GM19372 (cell line): Measurements from ENCODE around the gene RORB.
A peak's percentile ranks its signal among the peaks of the same experiment; 100 is the strongest.
"Not testable (repeated sequence)": the region's sequence is repeated elsewhere in the genome, so short reads cannot be mapped to it uniquely, and the experiment has no call there.

ENCODE experiments used
- ATAC-seq: cut with Tn5 transposase; IDR thresholded peaks from one replicate; pipeline ENCODE4 v1.9.1; 2021; ENCODE audit warnings: mild to moderate bottlenecking, low read depth, moderate library complexity; ENCODE audit not compliant: unreplicated experiment

The RORB gene

DNA sequence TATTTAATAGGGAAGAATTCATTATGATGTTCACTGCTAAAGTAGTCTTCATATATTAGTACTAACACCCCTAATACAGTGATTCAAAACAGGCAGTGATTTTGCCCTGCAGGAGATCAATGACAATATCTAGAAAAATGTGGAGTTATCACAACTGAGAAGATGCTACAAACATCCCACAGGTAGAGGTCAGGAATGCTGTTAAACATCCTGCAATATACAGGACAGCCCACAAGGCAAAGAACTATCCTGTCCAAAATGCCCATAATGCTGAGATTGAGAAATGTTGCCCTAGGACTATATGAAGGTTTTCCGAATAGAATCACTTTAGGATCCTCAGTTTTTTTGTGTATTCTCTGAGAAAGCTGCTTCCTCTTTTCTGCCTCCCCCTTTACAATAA, 15.3 kb downstream of the RORB start:
- no peak for ATAC-seq

DNA sequence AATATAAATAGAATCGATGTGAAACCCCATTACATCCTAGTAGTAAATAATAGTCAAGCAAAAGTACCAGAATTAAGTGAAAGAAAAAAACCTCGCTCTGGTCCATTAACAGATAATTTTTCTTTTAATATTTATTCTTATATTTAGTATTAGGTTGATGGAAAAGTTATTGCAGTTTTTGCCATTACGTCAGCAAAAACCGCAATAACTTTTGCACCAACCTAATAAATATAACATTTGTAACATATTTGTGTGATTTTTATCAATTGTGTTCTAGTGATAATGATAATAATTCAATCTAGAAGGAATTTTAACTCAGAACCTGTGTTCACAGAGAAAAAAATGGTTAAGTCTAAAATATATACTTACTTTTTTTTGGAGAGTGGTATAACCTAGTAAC, 16.1 kb downstream of the RORB start:
- ATAC-seq = no peak

- ATAC-seq = no peak
These were observed 20.1 kb downstream of the RORB start for GRCh38 chr9:74517188-74517587.

- ATAC-seq = no peak
These were observed 22.3 kb downstream of the RORB start for GRCh38 chr9:74519419-74519818.

DNA sequence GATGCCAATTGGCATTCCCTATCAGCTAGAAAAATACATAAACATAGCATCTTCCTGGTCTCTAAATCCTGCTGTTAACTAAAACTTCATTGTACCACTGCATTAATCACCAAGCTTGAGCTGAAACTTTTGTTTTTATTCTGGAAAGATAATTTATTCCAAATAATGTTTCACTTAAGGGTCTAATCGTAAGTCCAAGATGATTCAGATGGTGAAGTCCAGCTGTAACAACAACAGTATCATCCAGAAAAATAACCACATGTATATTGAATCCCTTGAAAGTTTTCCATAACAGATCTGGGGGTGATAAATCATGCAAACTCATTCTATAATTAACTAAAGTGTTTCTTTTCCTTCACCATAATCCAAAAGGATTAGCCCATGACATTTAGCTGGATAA, 23.9 kb downstream of the RORB start:
- ATAC-seq = no peak

DNA sequence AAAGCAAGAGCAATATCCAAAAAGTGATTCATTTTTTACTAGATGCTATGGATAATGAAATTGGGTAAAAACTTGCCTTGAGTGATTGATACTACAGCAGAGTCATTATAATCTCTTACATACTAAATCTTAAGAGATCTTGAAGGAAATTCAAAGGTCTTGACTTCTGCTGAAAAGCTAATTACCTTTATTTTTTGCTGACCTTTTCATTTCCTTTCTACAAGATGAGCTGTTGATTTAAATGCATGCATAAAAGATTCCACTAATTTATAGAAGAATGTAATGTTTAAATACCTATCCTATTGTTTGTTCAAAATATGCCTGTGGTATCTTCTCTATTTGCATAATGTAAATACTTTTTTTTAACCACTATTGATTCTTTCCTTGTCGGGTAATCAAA, 27.2 kb downstream of the RORB start:
- ATAC-seq = no peak

- no peak for ATAC-seq
These were observed 29.1 kb downstream of the RORB start for GRCh38 chr9:74526215-74526614.

- no peak for ATAC-seq
These were observed 30.6 kb downstream of the RORB start for GRCh38 chr9:74527718-74528117.

DNA sequence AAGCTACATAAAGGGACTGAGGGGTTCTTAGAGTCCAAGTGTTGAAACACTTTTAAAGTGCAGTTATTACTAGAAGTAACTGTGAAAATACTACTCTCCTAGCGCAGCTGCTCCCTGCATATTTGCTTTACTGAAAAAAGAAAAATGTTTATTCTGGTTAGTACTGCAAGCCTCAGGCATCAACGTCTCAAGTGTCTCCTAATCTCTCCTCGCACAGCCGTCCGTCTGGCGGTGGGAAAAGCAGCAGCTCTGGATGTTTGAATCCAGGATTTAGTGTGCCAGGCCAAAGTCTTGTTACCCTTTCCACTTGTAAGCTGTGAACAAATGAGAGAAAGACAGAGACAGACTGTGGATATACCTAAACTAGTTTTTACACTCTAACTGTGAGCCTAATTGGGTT, 31.1 kb downstream of the RORB start:
- ATAC-seq = no peak

DNA sequence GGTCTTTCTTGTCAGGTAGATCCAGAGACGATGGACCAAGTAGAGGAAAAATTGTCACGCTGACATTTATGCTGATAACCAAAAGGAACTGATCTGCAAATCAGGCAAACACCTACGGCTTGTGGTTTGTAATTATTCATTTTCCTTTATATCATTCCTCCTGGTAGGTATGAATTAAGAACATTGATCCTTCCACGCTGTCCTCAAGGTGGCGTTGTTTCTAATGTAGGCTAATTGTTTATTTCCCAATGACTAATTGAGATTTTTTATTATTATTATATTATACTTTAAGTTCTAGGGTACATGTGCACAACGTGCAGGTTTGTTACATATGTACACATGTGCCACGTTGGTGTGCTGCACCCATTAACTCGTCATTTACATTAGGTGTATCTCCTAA, 33.3 kb downstream of the RORB start:
- not testable (repeated sequence) for ATAC-seq

GRCh38 chr9:74533253-74533652, 36.1 kb downstream of the RORB start:
- ATAC-seq = no peak

DNA sequence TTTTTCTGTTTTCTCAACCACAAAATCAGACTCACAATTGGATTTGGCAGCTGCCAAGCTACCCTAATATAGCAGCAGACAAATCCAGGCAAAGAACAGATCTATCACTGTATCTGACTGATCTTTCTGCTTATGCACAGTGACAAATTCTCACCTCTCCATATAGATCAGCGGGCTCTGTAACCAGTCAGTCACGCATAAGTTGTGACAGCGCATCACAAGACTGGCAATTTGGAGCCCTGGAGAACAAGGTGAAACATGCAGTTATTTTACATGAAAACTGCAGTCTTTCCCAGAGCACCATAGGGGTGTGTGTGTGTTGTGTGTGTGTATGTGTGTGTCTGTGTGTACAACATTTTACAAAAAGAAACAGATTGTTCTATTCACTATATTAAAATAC, 37.7 kb downstream of the RORB start:
- no peak for ATAC-seq

- ATAC-seq = no peak
These were observed 46.0 kb downstream of the RORB start for GRCh38 chr9:74543145-74543544.

DNA sequence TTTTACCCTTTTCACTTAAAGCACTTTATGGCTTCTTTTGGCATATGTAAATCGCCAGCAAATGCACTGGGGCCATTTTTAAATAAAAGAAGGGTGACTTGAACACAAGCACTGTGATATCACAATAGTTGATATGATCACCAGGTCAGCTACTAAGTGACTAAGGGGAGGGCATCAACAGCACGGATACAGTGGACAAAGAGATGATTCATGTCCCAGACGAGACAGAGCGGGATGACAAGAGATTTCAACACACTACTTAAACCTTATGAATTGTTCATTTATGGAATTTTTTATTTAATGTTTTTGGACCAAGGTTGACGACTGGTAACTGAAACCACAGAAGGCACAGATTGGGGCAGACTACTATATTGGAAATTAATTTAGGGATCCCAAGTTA, 54.1 kb downstream of the RORB start:
- no peak for ATAC-seq

GRCh38 chr9:74554751-74555419, 57.8 kb downstream of the RORB start:
- no peak for ATAC-seq

DNA sequence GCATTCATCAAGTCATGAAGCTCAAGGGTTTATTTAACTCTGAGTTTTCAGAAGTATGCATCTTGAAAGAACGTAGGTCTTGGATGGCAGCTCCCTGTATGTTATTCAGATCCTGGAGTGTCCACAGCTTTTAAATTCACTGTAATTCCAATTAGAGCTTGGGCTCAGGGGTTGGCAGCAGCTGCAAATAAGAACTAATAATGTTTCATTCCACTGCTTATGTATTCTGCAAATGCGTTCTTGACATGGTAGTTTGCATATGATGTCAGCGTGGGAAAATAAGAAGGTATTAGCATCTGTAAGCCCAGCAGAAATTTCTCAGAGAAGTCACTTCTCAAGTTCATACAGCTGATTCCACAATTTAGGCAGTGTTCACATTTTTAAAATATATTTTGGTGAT, 58.4 kb downstream of the RORB start:
- ATAC-seq = no peak

GRCh38 chr9:74556685-74557084, 59.5 kb downstream of the RORB start:
- no peak for ATAC-seq

- no peak for ATAC-seq
These were observed 60.4 kb downstream of the RORB start for GRCh38 chr9:74557571-74557970.

GRCh38 chr9:74562611-74563010, 65.5 kb downstream of the RORB start:
- no peak for ATAC-seq

DNA sequence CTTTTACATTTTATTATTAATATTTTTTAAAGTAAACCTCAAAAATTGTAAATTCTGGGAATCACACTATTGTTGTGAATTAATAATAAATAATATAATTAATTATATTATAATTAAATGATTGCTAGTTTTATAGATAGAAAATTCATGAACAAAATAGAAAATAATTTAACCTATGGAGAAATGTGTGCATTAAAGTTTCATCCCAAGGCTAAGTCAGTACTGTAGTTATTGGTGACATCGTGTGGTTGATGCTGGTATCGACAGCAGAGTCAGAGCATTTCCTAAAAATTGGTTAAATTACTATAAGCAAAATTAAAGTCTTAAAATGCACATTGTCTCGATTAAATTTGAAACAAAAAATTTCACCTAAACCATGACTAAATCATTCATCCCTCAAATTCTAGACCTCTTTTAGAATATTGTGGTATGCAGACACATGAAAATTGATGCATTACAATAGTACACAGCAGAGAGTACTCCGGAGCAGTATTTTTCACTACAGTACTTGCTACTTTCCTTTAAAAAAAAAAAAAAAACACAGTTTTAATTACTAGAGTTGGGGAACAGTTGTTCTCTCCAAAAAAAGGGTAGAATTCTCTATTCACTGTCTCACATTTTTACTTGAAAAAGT, 73.9 kb downstream of the RORB start:
- ATAC-seq = peak; percentile 64

DNA sequence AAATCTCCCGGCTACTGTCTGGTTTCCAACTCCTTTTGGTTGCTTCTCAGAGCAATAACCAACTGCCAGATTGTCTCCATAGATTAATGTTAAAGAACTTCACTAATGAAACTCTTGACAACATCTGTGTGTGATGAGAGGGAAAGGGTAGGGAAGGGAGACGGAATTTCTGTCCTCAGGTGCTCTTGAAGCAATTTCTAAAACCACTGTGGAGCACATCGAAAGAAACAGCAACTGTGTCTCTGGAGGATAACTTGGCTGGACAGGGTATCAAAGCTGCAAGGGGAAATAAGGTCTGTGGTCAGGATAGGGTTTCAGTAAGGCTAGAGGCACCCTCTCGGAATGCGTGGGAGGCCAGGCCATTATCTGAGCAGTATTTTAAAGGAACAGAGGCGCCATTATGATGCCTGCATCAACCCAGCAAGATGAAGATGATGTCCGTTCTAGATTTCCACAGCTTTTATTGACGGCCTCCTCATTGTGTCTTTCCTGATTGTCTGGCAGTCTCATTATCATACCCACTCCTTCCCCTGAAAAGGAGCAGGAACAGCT, 76.6 kb downstream of the RORB start:
- no peak for ATAC-seq

GRCh38 chr9:74576176-74576575, 79.0 kb downstream of the RORB start:
- no peak for ATAC-seq
